Stromal cell of bone marrow (primary cell): ENCODE measurements around the gene FRMD4B.

Experiments used
- DNase-seq: peaks from one replicate; pipeline ENCODE4 v3.0.0-alpha.2; 2012; ENCODE audit warnings: low read depth

FRMD4B gene

GRCh38 chr3:69126999-69127398, 258.9 kb downstream of the FRMD4B start:
- no peak for DNase-seq

- DNase-seq: no peak
Measured at GRCh38 chr3:69126216-69126615, 259.7 kb downstream of the FRMD4B start.

- DNase-seq: no peak
Measured at GRCh38 chr3:69122403-69122802, 263.5 kb downstream of the FRMD4B start, which contains the start of gene LMOD3. TSS of gene LMOD3 (minus strand) at chr3:69122595. CDS start at chr3:69122386, 209 bp downstream.

GRCh38 chr3:69121950-69122349, 263.9 kb downstream of the FRMD4B start:
- DNase-seq: no peak

- no peak for DNase-seq
Measured at GRCh38 chr3:69121513-69121912, 264.4 kb downstream of the FRMD4B start.

GRCh38 chr3:69120879-69121464, 264.9 kb downstream of the FRMD4B start:
- peak; percentile 36 for DNase-seq
